ENCODE measurements around the gene FARP1. TPM values are rescaled to one million over a fixed set of nuclear protein-coding genes. Genes with fewer than 3 reads are reported as not detected.

The FARP1 gene
- total and polyA plus RNA-seq, 2 of the 8 experiments (the other 6 are each of a cell fraction or from before 2014, with no cell fraction given) = 24.7 to 104 TPM

DNA sequence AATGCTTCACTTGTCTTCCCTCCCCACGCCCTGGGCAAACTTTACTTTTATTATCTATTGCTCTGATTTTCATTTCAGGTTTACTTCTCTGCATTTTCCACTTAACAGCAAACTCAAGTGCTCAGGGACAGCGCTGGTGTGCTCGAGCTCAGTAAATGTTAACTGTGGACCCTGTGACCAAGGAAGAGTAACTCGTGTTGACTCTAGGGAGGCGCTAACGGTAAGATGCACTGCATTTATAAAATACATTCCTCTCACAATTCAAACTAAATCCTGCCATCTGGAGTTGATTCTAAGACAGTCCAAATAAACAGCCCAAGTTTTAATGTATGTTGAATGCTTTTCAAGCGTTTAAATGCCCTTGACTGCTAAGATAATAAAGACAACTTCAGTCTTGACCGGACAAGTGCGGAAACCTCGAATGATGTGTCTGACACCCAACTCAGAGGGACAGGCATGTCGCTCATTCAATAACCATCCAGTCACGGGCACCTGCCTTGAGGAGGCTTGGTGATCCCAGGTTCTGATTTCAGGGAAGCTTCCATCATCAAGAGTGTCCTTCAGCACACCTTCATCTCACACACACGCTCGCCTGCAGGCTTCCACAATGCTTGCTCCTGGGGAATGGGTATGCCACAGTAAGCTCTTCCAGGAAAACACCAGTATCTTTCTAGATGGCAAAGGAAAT lies 340.9 kb downstream of the FARP1 start (continued):
- TF ChIP-seq, protein P1, sequence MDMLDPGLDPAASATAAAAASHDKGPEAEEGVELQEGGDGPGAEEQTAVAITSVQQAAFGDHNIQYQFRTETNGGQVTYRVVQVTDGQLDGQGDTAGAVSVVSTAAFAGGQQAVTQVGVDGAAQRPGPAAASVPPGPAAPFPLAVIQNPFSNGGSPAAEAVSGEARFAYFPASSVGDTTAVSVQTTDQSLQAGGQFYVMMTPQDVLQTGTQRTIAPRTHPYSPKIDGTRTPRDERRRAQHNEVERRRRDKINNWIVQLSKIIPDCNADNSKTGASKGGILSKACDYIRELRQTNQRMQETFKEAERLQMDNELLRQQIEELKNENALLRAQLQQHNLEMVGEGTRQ (IDR thresholded peaks at IDR 0.05; ENCODE audit: low read length) = no peak
- TF ChIP-seq RAD21 (IDR thresholded peaks at IDR 0.05 in 1 of 2, conservative IDR thresholded peaks at IDR 0.05 in 1 of 2; ENCODE audit: low read depth in 2 of 2, low read length in 2 of 2) (no peak), SAP30 (IDR thresholded peaks at IDR 0.05; ENCODE audit: insufficient read depth, insufficient replicate concordance, low read length) (no peak), NRF1 (IDR thresholded peaks at IDR 0.05; ENCODE audit: low read depth, low read length) (no peak), BACH1 (IDR thresholded peaks at IDR 0.05; ENCODE audit: low read length) (no peak), SRF (IDR thresholded peaks at IDR 0.05; ENCODE audit: low read depth, low read length) (no peak), EZH2 (IDR thresholded peaks at IDR 0.05; ENCODE audit: low read depth, low read length, severe bottlenecking) (no peak), TCF12 (IDR thresholded peaks at IDR 0.05; ENCODE audit: low read depth, low read length) (no peak), PHF8 (conservative IDR thresholded peaks at IDR 0.05; ENCODE audit: low read depth, low read length) (no peak), TAF1 (IDR thresholded peaks at IDR 0.05; ENCODE audit: low read depth, low read length) (no peak)
- TF ChIP-seq, protein P2, sequence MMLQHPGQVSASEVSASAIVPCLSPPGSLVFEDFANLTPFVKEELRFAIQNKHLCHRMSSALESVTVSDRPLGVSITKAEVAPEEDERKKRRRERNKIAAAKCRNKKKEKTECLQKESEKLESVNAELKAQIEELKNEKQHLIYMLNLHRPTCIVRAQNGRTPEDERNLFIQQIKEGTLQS (IDR thresholded peaks at IDR 0.05; ENCODE audit: insufficient read depth, low read depth, low read length) = no peak

Measured in H1 (cell line).